HL-60 (cell line): ENCODE data around the gene VTI1A.
"Not testable (repeated sequence)": the region's sequence is repeated elsewhere in the genome, so short reads cannot be mapped to it uniquely, and the experiment has no call there.

Experiments used
- DNase-seq, 2 experiments: peaks; one replicate each; pipeline ENCODE4 v3.0.0-alpha.2; 2010 to 2020; ENCODE audit warnings: low read depth in 1 of 2, low spot score in 1 of 2
- H3K27ac ChIP-seq: fragments of 250-450 bp; sonication (Bioruptor Pico); replicated peaks from 2 replicates; pipeline ENCODE4 v1.5.1; 2020; ENCODE audit warnings: mild to moderate bottlenecking, moderate library complexity
- H3K27me3 ChIP-seq: fragments of 250-450 bp; sonication (Bioruptor Pico); 2 replicates; pipeline ENCODE4 v1.5.1; 2021; ENCODE audit warnings: mild to moderate bottlenecking, moderate library complexity; ENCODE audit not compliant: insufficient read depth, poor library complexity, severe bottlenecking
- H3K4me3 ChIP-seq: replicated peaks from 2 replicates; pipeline ENCODE4 v1.5.1; 2011; ENCODE audit warnings: mild to moderate bottlenecking, control low read depth, low read length; ENCODE audit not compliant: insufficient read depth
- CTCF ChIP-seq: IDR thresholded peaks from one replicate; pipeline ENCODE4 v1.5.1; 2011; ENCODE audit warnings: low read length, control low read depth, inconsistent platforms; ENCODE audit not compliant: insufficient read depth
- GABPA ChIP-seq: IDR thresholded peaks from 2 replicates; pipeline ENCODE4 v1.6.1; 2012; ENCODE audit warnings: low read depth
- POLR2AphosphoS5 ChIP-seq: IDR thresholded peaks from 2 replicates; pipeline ENCODE4 v1.6.1; 2012; ENCODE audit warnings: low read depth
- REST ChIP-seq: IDR thresholded peaks from 2 replicates; pipeline ENCODE4 v1.6.1; 2012; ENCODE audit warnings: low read depth; ENCODE audit not compliant: insufficient replicate concordance
- SPI1 ChIP-seq: IDR thresholded peaks from 2 replicates; pipeline ENCODE4 v1.6.1; 2012; ENCODE audit warnings: low read depth, mild to moderate bottlenecking, borderline replicate concordance

The VTI1A gene

GRCh38 chr10:112728997-112729396 lies 282.0 kb downstream of the VTI1A start:
- no peaks in the 10 kb centered on the region for H3K27me3 ChIP-seq
- no peak overlapping the region for H3K27ac ChIP-seq

GRCh38 chr10:112731450-112731849 lies 284.4 kb downstream of the VTI1A start:
- not testable (repeated sequence) for H3K27me3 ChIP-seq, H3K4me3 ChIP-seq, DNase-seq, H3K27ac ChIP-seq

More at GRCh38 chr10:112728997-112729396, 282.0 kb downstream of the VTI1A start:
- no peak for DNase-seq
- no peak overlapping the region for H3K4me3 ChIP-seq
- no peak for TF ChIP-seq REST
- no peak for TF ChIP-seq GABPA
- no peak for TF ChIP-seq POLR2AphosphoS5
- TF ChIP-seq CTCF = no peak
- no peak for TF ChIP-seq SPI1

GRCh38 chr10:112732277-112732921 lies 285.4 kb downstream of the VTI1A start:
- H3K27me3 ChIP-seq = no peaks in the 10 kb centered on the region
- DNase-seq = no peak
- TF ChIP-seq CTCF (no peak), REST (no peak), SPI1 (no peak), GABPA (no peak), POLR2AphosphoS5 (no peak)
- H3K4me3 ChIP-seq = no peak overlapping the region
- no peak overlapping the region for H3K27ac ChIP-seq

GRCh38 chr10:112735041-112735695 lies 288.2 kb downstream of the VTI1A start:
- no peak overlapping the region for H3K27ac ChIP-seq
- no peaks in the 10 kb centered on the region for H3K27me3 ChIP-seq
- no peak for DNase-seq
- no peak overlapping the region for H3K4me3 ChIP-seq
- TF ChIP-seq CTCF (no peak), SPI1 (no peak), POLR2AphosphoS5 (no peak), GABPA (no peak), REST (no peak)
